B cell (primary cell): ENCODE results near the gene RAB11B. TPM values are rescaled to one million over a fixed set of nuclear protein-coding genes. Genes with fewer than 3 reads are reported as not detected.

ENCODE experiments used
- ATAC-seq: fragments of 200-7000 bp; cut with Tn5 transposase; one replicate; pipeline ENCODE4 v1.10.0; 2021; ENCODE audit warnings: low read depth, mild to moderate bottlenecking, moderate number of reproducible peaks, moderate library complexity
- CTCF ChIA-PET: fragments of 350-600 bp; sonication (Branson Sonifier 250); formaldehyde crosslinking; loops from one replicate; lab custom pipeline; 2021; ENCODE audit warnings: antibody characterized with exemption, inconsistent platforms; lab: Charles Lee
- POLR2A ChIA-PET: fragments of 350-600 bp; sonication (Branson Sonifier 250); formaldehyde crosslinking; loops from one replicate; lab custom pipeline; 2021; ENCODE audit warnings: antibody characterized with exemption; lab: Charles Lee
- DNase-seq: peaks from one replicate; pipeline ENCODE4 v3.0.0; 2013
- H2AFZ ChIP-seq: 2 replicates; pipeline ENCODE4 v1.6.1; 2012; ENCODE audit warnings: mild to moderate bottlenecking, low read depth, low read length; ENCODE audit not compliant: insufficient read depth, poor library complexity, severe bottlenecking
- H3K27ac ChIP-seq, 2 donors: 1 replicate in 1 of 2; 2 replicates in 1 of 2; pipeline ENCODE4 v1.5.1; 2012 to 2013; ENCODE audit warnings: low read length in 2 of 2, mild to moderate bottlenecking in 2 of 2, moderate library complexity in 1 of 2
- H3K27me3 ChIP-seq, 4 experiments: fragments of 200-600 bp in 1 of 4; sonication (generic) in 1 of 4; replicated peaks in 1 of 4; 1 replicate in 2 of 4; 2 replicates in 2 of 4; pipeline versions ENCODE4 v1.6.1 to v1.7.0; 2013 to 2016; ENCODE audit warnings: low read length in 3 of 4, mild to moderate bottlenecking in 2 of 4, mixed read lengths in 1 of 4, moderate library complexity in 1 of 4; ENCODE audit not compliant: insufficient read depth in 4 of 4, control insufficient read depth in 3 of 4; ENCODE audit errors: control extremely low read depth in 1 of 4
- H3K36me3 ChIP-seq, 2 experiments: replicated peaks in 1 of 2; 1 replicate in 1 of 2; 2 replicates in 1 of 2; pipeline versions ENCODE4 v1.6.1 to v1.7.1; 2013; ENCODE audit warnings: low read length in 1 of 2; ENCODE audit not compliant: insufficient read depth in 2 of 2, control insufficient read depth in 1 of 2; ENCODE audit errors: control extremely low read depth in 1 of 2, extremely low read depth in 1 of 2
- H3K4me1 ChIP-seq, 2 donors: fragments of 200-600 bp in 1 of 2; sonication (generic) in 1 of 2; 1 replicate in 1 of 2; 2 replicates in 1 of 2; pipeline versions ENCODE4 v1.5.1 to v1.6.1; 2013 to 2017; ENCODE audit warnings: low read length in 2 of 2; ENCODE audit not compliant: control insufficient read depth in 2 of 2, insufficient read depth in 2 of 2
- H3K4me2 ChIP-seq: replicated peaks from 2 replicates; pipeline ENCODE3; 2012; ENCODE audit warnings: mild to moderate bottlenecking, low read depth, low read length; ENCODE audit not compliant: poor library complexity, severe bottlenecking
- H3K4me3 ChIP-seq, 5 experiments: fragments of 200-600 bp in 1 of 5; sonication (generic) in 1 of 5; 1 replicate in 3 of 5; 2 replicates in 2 of 5; pipeline versions ENCODE4 v1.5.1 to v1.7.0; 2011 to 2016; ENCODE audit warnings: low read length in 4 of 5, mild to moderate bottlenecking in 4 of 5, low read depth in 2 of 5, control low read depth in 1 of 5, moderate library complexity in 1 of 5; ENCODE audit not compliant: insufficient read depth in 1 of 5; ENCODE audit errors: control extremely low read depth in 1 of 5, extremely low read depth in 1 of 5
- H3K79me2 ChIP-seq: fragments of 200-600 bp; sonication (generic); one replicate; pipeline ENCODE4 v1.6.0; 2016; ENCODE audit warnings: low read length; ENCODE audit not compliant: control insufficient read depth, insufficient read depth
- H3K9ac ChIP-seq: fragments of 200-600 bp; sonication (generic); 2 replicates; pipeline ENCODE4 v1.6.1; 2017; ENCODE audit warnings: mild to moderate bottlenecking, low read length, moderate library complexity
- H3K9me3 ChIP-seq, 3 donors: one replicate each; pipeline versions ENCODE4 v1.6.1 to v1.7.1; 2013; ENCODE audit warnings: low read length in 2 of 3; ENCODE audit not compliant: control insufficient read depth in 2 of 3, insufficient read depth in 1 of 3; ENCODE audit errors: control extremely low read depth in 1 of 3
- H4K20me1 ChIP-seq: 2 replicates; pipeline ENCODE4 v1.6.0; 2012; ENCODE audit warnings: mild to moderate bottlenecking, low read length; ENCODE audit not compliant: insufficient read depth, control insufficient read depth, poor library complexity, severe bottlenecking
- H3K27ac Mint-ChIP-seq: one replicate; pipeline ENCODE4 v1.8.0; 2021; ENCODE audit warnings: mixed read lengths
- H3K27me3 Mint-ChIP-seq: one replicate; pipeline ENCODE4 v1.8.0; 2021; ENCODE audit warnings: mixed read lengths
- H3K4me1 Mint-ChIP-seq: one replicate; pipeline ENCODE4 v1.8.0; 2021; ENCODE audit warnings: mixed read lengths
- H3K4me3 Mint-ChIP-seq: one replicate; pipeline ENCODE4 v1.8.0; 2021; ENCODE audit warnings: mixed read lengths
- H3K9me3 Mint-ChIP-seq: one replicate; pipeline ENCODE4 v1.8.0; 2022; ENCODE audit warnings: mixed read lengths; ENCODE audit not compliant: insufficient read depth
- CTCF ChIP-seq: fragments of 200-600 bp; IDR thresholded peaks from one replicate; pipeline ENCODE4 v1.8.0; 2022; ENCODE audit warnings: antibody characterized with exemption, mild to moderate bottlenecking
- EZH2 ChIP-seq: IDR thresholded peaks from 2 replicates; pipeline ENCODE4 v1.6.1; 2012; ENCODE audit warnings: borderline replicate concordance, low read depth, mild to moderate bottlenecking, moderate library complexity, low read length; ENCODE audit not compliant: insufficient read depth, poor library complexity, severe bottlenecking
- WGBS: methylation state at CpG from one replicate; pipeline ENCODE4 v1.1.5; 2013; ENCODE audit warnings: missing lambda C conversion rate; ENCODE audit not compliant: insufficient coverage; 5-methylcytosine and 5-hydroxymethylcytosine counted together
- intact Hi-C: fragments of 100-400 bp; cut with micrococcal nuclease; formaldehyde crosslinking; loops from one replicate; pipeline ENCODE4 v1.10.0; 2022
- polyA plus RNA-seq: library from polyadenylated mRNA; depleted of rRNA; stranded (reverse); fragments of >200 nt; gene quantifications from 2 replicates; pipeline ENCODE4 v1.2.3, GENCODE V29; 2012
- total RNA-seq, 2 donors: library from RNA; stranded (reverse); fragments of 120-200 nt in 1 of 2; gene quantifications; 1 replicate in 1 of 2; 2 replicates in 1 of 2; pipeline versions ENCODE4 v1.2.3 to v1.2.4, GENCODE V29; 2013 to 2022

The RAB11B gene
- total and polyA plus RNA-seq, 2 donors (not counting 1 experiment from before 2014, with no cell fraction given), result 130 to 165 TPM

- no peak overlapping the region for H3K9ac ChIP-seq
- H3K4me2 ChIP-seq, result no peak overlapping the region
- H3K9me3 ChIP-seq, result peaks cover 0 to 5% (median 0%) of the 10 kb centered on the region in 3 donors
- TF ChIP-seq EZH2 (no peak), CTCF (no peak)
- H3K27ac Mint-ChIP-seq, result no peak overlapping the region
- ATAC-seq, result no peak
- H3K4me1 ChIP-seq, result peaks cover 10 to 20% of the 10 kb centered on the region in 2 donors
- H4K20me1 ChIP-seq, result peaks cover 63% of the 10 kb centered on the region
- POLR2A ChIA-PET, result interaction anchor here (0.7 to 0.8 kb wide), 2 partner anchors 472 to 1583 kb away, joined by 3 to 5 read pairs; partner anchors contain the start of gene SNAPC2
- H3K36me3 ChIP-seq, result no peaks in the 10 kb centered on the region
- H3K4me1 Mint-ChIP-seq, result peaks cover 39% of the 10 kb centered on the region
- peaks cover 68% of the 10 kb centered on the region for H3K79me2 ChIP-seq
- H3K27me3 ChIP-seq, result no peaks in the 10 kb centered on the region
- 69% methylated on average over 11 of the region's 11 CpGs for WGBS
- DNase-seq, result no peak
- no peaks in the 10 kb centered on the region for H3K9me3 Mint-ChIP-seq
- H3K4me3 Mint-ChIP-seq, result peak overlapping the region; percentile 57
- no peaks in the 10 kb centered on the region for H3K27me3 Mint-ChIP-seq
- no peak overlapping the region for H3K27ac ChIP-seq
- intact Hi-C loops, result loop anchor here (5.0 kb wide), 1 partner anchor 1425 kb away; the partner anchor contains the start of gene FBXL12
- CTCF ChIA-PET, result interaction anchor here (0.8 to 3.9 kb wide), 3 partner anchors 21 to 1997 kb away, joined by 3 to 13 read pairs (median 5); partner anchors contain the start of gene MARCHF2
- no peak overlapping the region for H2AFZ ChIP-seq
- no peak overlapping the region for H3K4me3 ChIP-seq
Observed at GRCh38 chr19:8392017-8392591, 1.9 kb downstream of the RAB11B start.

- POLR2A ChIA-PET, result no interaction called here
- no peak overlapping the region for H3K9ac ChIP-seq
- ATAC-seq (no peak), DNase-seq (no peak)
- 81% methylated on average over 8 of the region's 8 CpGs for WGBS
- H3K4me1 Mint-ChIP-seq, result peaks cover 42% of the 10 kb centered on the region
- peaks cover 0 to 5% (median 0%) of the 10 kb centered on the region in 3 donors for H3K9me3 ChIP-seq
- no peak overlapping the region for H3K4me3 ChIP-seq
- peaks cover 80% of the 10 kb centered on the region for H3K79me2 ChIP-seq
- H3K4me2 ChIP-seq, result no peak overlapping the region
- no peaks in the 10 kb centered on the region for H3K36me3 ChIP-seq
- intact Hi-C loops, result loop anchor here (5.0 kb wide), 1 partner anchor 1424 kb away; the partner anchor contains the start of gene FBXL12
- H3K27me3 Mint-ChIP-seq, result no peaks in the 10 kb centered on the region
- no peak overlapping the region for H3K4me3 Mint-ChIP-seq
- H2AFZ ChIP-seq, result no peak overlapping the region
- TF ChIP-seq CTCF, result no peak
- TF ChIP-seq EZH2, result no peak
- peaks cover 76% of the 10 kb centered on the region for H4K20me1 ChIP-seq
- H3K4me1 ChIP-seq, result peaks cover 10 to 20% of the 10 kb centered on the region in 2 donors
- H3K27ac ChIP-seq, result no peak overlapping the region
- H3K9me3 Mint-ChIP-seq, result no peaks in the 10 kb centered on the region
- H3K27me3 ChIP-seq, result no peaks in the 10 kb centered on the region
- no peak overlapping the region for H3K27ac Mint-ChIP-seq
- CTCF ChIA-PET, result interaction anchor here (0.5 to 3.9 kb wide), 2 partner anchors 19 to 37 kb away, joined by 5 to 13 read pairs; partner anchors contain the start of gene MARCHF2
Observed at GRCh38 chr19:8393192-8393870, 3.2 kb downstream of the RAB11B start.
